Measurements from ENCODE around the gene CNKSR1.

DNA sequence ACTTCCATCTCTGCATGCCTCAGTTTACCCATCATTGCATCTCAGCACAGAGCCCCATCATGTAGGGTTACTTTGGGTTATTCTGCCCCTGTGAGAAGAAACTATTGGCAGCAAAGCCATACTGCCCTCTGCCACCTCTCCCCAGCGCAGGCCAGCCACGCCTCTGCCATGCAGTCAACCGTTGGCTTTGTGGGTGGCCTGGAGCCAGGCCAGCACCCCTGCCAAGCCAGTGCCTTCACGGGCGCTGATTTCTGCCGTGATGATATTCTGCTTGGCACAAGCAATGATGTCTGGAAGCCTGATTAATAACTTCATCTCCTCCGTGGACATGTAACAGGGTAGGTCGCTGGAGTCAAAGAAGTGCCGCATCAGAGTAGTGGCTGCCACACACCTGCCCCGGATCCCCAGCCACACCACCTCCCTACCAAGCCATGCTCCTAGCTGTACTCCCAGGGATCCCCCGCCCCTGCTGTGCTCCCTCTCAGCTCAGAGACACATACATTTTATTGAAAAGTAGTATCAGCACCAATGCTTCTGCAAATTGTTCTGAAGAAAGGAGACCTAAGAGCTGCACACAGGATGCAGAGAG lies 41.7 kb downstream of the CNKSR1 start:
- TF ChIP-seq POLR2A (IDR thresholded peaks at IDR 0.05; ENCODE audit: low read depth, low read length), result no peak
- no peak for TF ChIP-seq SPI1 (IDR thresholded peaks at IDR 0.05; ENCODE audit: low read depth, low read length)
- no peak for TF ChIP-seq POLR2AphosphoS5 (IDR thresholded peaks at IDR 0.05; ENCODE audit: low read depth, low read length)
- TF ChIP-seq TAF1 (IDR thresholded peaks at IDR 0.05; ENCODE audit: low read depth, low read length), result no peak

Measured in GM12891 (cell line).